ENCODE results near the gene MAST4. TPM values are rescaled to one million over a fixed set of nuclear protein-coding genes. Genes with fewer than 3 reads are reported as not detected.

MAST4 gene
- total and polyA plus RNA-seq, 2 of the 4 experiments (the other 2 are of a cell fraction): 4.8 to 6.8 TPM

- intact Hi-C loops (cut with micrococcal nuclease) (no loop called here), dilution Hi-C loops (cut with HindIII; ENCODE audit: low sequenced_read_pairs, unreplicated experiment) (no loop called here), in situ Hi-C loops (cut with MboI; ENCODE audit: low sequenced_read_pairs) (no loop called here)
- Histone ChIP-seq H4K8ac (ENCODE audit: low read depth in 2 of 2, low read length in 2 of 2) (no peak overlapping the region), H4K5ac (ENCODE audit: low read depth, low read length) (no peak overlapping the region), H3K27ac (ENCODE audit: insufficient read depth, low read length) (no peak overlapping the region), H2AK9ac (replicated peaks; ENCODE audit: low read depth, low read length, poor library complexity) (no peak overlapping the region), H3K9me3 (ENCODE audit: control insufficient read depth, insufficient read depth, low read length) (no peaks in the 10 kb centered on the region), H2BK15ac (ENCODE audit: low read depth, low read length) (no peak overlapping the region), H2BK120ac (ENCODE audit: low read depth, low read length) (no peak overlapping the region), H3K4me1 (ENCODE audit: control insufficient read depth, insufficient read depth, low read length) (no peaks in the 10 kb centered on the region), H3K27me3 (ENCODE audit: control insufficient read depth, insufficient read depth, low read length) (no peaks in the 10 kb centered on the region), H4K20me1 (ENCODE audit: insufficient read depth, low read length) (no peaks in the 10 kb centered on the region), H2BK20ac (ENCODE audit: low read depth, low read length) (no peak overlapping the region), H2AK5ac (ENCODE audit: low read depth, low read length) (no peak overlapping the region), H3K18ac (ENCODE audit: low read depth, low read length) (no peak overlapping the region), H2BK5ac (ENCODE audit: low read depth, low read length, poor library complexity, severe bottlenecking) (no peak overlapping the region), H3K23ac (ENCODE audit: low read depth, low read length) (no peak overlapping the region), H3K79me1 (ENCODE audit: low read depth in 1 of 2, low read length in 2 of 2) (no peaks in the 10 kb centered on the region), H3K9me1 (ENCODE audit: insufficient read depth, low read length) (no peaks in the 10 kb centered on the region), H4K91ac (ENCODE audit: insufficient read depth, low read depth, low read length) (no peak overlapping the region), H3K14ac (replicated peaks; ENCODE audit: low read depth, low read length) (no peak overlapping the region), H2AFZ (replicated peaks; ENCODE audit: low read length, poor library complexity) (no peak overlapping the region), H3K4me3 (ENCODE audit: insufficient read depth, low read depth, low read length) (no peak overlapping the region), H3K36me3 (ENCODE audit: control insufficient read depth, insufficient read depth, low read length) (no peaks in the 10 kb centered on the region), H3K4me2 (ENCODE audit: low read depth, low read length) (no peak overlapping the region), H3K4ac (ENCODE audit: low read depth, low read length) (no peak overlapping the region), H3K9ac (ENCODE audit: low read depth, low read length) (no peak overlapping the region), H3K56ac (ENCODE audit: extremely low read depth, insufficient read depth, low read length) (no peak overlapping the region)
- DNase-seq (no peak), ATAC-seq (ENCODE audit: low read depth) (no peak)
- 100% methylated on average over 1 of the region's 1 CpG; no CpG with 5 or more reads in 1 of the 2 experiments for WGBS, 2 experiments (ENCODE audit: extremely low coverage in 2 of 2, insufficient read length in 1 of 2)
- POLR2A ChIA-PET (ENCODE audit: unreplicated experiment): no interaction called here
- no TSS peak for BruUV-seq (replicated peaks)
- no peak for TF ChIP-seq CTCF (conservative IDR thresholded peaks at IDR 0.05; ENCODE audit: low read depth, low read length)
- TF ChIP-seq RAD21 (IDR thresholded peaks at IDR 0.05; ENCODE audit: low read length): no peak
- no peak for TF ChIP-seq MAZ (IDR thresholded peaks at IDR 0.05; ENCODE audit: borderline replicate concordance, low read depth, low read length)
- TF ChIP-seq CHD1 (IDR thresholded peaks at IDR 0.05; ENCODE audit: low read depth, low read length): no peak
- CTCF ChIA-PET: interaction anchor here (0.5 kb wide), 1 partner anchor 280 kb away, joined by 3 read pairs; no protein-coding TSS in a partner anchor
Observed at GRCh38 chr5:66929281-66929680, 333.1 kb downstream of the MAST4 start.

Measured in IMR-90 (cell line).